ENCODE measurements around the gene SMAD7.

DNA sequence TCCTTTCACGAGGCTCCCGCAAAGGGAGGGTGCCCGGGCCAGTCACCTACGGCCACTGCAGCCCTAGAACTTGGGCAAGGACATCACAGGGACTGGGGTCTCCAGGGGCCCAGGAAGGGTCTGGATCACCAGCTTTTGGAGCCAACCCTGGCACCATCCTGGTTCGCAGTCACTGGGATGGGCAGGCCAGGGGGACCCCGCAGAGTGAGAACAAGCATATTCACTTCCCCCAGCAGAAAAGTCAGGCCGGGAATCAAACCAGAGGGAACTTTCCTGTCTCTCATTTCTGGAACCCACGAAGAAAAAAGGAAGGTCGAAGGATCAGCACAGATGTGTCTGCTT, 15.4 kb downstream of the SMAD7 start:
- no peak for TF ChIP-seq YY1 (IDR thresholded peaks at IDR 0.05; ENCODE audit: insufficient read depth, insufficient read length)
- TF ChIP-seq ZNF274 (IDR thresholded peaks at IDR 0.05; ENCODE audit: low read depth, low read length), result no peak
